ENCODE data around the gene HAPLN2.

HAPLN2 gene

DNA sequence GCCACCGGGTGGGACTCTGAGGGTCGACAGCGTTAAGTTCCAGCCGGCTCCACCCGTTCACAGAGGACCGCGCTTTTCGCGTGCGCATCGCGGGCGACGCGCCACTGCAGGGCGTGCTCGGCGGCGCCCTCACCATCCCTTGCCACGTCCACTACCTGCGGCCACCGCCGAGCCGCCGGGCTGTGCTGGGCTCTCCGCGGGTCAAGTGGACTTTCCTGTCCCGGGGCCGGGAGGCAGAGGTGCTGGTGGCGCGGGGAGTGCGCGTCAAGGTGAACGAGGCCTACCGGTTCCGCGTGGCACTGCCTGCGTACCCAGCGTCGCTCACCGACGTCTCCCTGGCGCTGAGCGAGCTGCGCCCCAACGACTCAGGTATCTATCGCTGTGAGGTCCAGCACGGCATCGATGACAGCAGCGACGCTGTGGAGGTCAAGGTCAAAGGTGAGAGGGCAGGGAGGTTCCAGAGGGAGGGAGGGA, 27.6 kb downstream of the HAPLN2 start:
- DNase-seq: no peak

DNA sequence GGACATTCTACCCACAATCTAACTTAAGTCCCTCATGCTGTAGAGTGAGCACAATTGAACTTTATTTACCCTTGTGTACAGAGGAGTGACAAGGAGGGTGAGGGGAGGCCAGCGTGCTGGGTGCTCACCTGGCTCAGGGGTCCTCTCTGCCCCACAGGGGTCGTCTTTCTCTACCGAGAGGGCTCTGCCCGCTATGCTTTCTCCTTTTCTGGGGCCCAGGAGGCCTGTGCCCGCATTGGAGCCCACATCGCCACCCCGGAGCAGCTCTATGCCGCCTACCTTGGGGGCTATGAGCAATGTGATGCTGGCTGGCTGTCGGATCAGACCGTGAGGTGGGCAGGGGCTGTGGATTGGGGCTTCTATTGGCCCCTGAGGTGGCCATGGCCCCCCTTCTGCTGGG, 28.1 kb downstream of the HAPLN2 start:
- DNase-seq: no peak

DNA sequence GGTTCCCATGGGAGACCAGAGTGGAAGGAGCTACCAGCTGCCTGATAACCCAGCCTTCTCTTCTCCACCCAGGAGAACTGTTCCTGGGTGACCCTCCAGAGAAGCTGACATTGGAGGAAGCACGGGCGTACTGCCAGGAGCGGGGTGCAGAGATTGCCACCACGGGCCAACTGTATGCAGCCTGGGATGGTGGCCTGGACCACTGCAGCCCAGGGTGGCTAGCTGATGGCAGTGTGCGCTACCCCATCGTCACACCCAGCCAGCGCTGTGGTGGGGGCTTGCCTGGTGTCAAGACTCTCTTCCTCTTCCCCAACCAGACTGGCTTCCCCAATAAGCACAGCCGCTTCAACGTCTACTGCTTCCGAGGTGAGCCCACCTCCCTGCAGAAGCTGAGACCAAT, 29.3 kb downstream of the HAPLN2 start:
- DNase-seq: no peak

- no peak for DNase-seq
Observed at GRCh38 chr1:156648951-156649350, 29.7 kb downstream of the HAPLN2 start.

- DNase-seq: no peak
Observed at GRCh38 chr1:156652131-156652991, 33.1 kb downstream of the HAPLN2 start.

- no peak for DNase-seq
Observed at GRCh38 chr1:156652992-156653355, 33.8 kb downstream of the HAPLN2 start.

DNA sequence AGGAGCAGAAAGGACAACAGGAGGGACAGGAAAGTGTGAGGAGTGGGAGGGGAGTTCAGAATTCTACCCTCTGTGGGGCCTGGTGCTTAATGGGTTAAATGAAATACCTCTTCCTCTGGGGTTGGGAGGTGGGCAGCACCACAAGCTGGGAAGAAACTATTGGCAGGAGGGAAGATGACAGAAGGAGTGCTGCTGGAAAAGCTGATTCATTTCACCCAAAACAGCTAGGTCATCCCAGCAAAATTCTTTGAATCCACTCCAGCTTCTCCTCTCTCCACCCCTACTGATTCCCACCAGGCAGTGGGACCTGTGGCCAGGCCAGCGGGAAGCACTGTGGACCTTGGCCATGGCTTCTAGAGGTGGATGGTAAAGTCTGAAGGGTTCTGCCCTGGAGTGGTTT, 35.5 kb downstream of the HAPLN2 start:
- no peak for DNase-seq

- DNase-seq: no peak
Observed at GRCh38 chr1:156655151-156655903, 36.1 kb downstream of the HAPLN2 start.

DNA sequence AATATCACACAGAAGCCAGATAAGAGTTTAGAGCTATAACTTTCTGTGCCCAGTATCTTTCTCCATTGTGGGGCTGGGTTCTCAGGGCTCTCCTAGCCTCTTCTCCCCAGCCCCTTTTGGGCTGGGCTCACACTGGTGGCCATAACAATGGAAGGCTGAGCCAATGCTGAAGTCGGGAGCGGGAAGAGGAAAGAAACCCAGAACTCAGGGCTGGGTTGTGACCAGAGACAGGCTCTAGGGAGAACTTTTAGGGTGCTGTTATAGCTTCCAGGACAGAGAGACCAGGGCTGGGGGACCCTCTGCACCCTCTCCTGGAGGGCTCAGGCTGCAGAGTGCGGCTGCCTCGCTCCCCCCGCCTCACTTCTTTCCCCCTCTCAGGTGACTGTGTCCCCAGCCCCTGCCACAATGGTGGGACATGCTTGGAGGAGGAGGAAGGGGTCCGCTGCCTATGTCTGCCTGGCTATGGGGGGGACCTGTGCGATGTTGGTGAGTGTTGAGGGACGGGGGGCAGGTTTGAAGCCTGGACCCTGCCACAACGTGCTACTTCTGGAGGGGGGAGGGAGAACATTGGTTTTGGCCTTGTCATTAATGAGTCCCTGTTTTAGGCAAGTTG, 36.8 kb downstream of the HAPLN2 start:
- DNase-seq: no peak

GRCh38 chr1:156656806-156657740, 37.9 kb downstream of the HAPLN2 start:
- peak; percentile 61 for DNase-seq

GRCh38 chr1:156657741-156658319, 38.6 kb downstream of the HAPLN2 start:
- DNase-seq: no peak

- DNase-seq: no peak
Observed at GRCh38 chr1:156658496-156658895, 39.3 kb downstream of the HAPLN2 start.

GRCh38 chr1:156658945-156659574, 39.8 kb downstream of the HAPLN2 start:
- no peak for DNase-seq

DNA sequence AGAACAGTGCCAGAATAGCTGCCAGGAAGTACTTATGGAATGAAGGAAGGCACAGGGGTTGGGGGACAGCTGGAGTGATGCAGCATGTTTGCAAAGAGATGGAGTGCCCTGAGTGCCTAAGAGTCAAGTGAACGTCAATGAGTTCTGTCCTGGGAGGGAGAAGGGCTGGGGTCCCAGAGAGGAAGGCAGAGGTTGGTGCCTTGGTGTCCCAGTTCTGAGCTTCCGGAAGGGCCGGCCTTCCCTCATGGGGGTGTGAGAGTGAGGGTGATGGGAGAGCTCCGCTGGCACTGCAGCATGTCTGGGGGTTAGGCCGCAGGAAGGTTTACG, 40.4 kb downstream of the HAPLN2 start:
- no peak for DNase-seq

- peak; percentile 92 for DNase-seq
Observed at GRCh38 chr1:156659988-156660751, 41.0 kb downstream of the HAPLN2 start.

DNA sequence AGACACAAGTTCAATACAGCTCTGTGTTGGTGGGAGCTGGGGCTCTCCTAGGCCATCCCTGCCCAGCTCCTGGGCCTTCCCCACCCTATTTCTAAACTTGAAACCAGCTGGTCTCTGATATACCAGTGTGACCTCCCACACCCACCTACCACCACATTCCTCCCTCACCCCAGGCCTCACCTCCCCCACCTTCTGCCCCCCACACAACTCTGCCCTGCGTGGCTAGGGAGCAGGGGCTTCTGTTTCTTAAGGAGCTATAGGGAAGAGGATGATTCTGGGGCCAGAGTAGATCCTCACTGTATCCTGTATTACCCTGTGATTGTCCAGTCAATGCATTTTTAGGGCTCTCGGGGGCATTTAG, 41.5 kb downstream of the HAPLN2 start:
- DNase-seq: no peak

DNA sequence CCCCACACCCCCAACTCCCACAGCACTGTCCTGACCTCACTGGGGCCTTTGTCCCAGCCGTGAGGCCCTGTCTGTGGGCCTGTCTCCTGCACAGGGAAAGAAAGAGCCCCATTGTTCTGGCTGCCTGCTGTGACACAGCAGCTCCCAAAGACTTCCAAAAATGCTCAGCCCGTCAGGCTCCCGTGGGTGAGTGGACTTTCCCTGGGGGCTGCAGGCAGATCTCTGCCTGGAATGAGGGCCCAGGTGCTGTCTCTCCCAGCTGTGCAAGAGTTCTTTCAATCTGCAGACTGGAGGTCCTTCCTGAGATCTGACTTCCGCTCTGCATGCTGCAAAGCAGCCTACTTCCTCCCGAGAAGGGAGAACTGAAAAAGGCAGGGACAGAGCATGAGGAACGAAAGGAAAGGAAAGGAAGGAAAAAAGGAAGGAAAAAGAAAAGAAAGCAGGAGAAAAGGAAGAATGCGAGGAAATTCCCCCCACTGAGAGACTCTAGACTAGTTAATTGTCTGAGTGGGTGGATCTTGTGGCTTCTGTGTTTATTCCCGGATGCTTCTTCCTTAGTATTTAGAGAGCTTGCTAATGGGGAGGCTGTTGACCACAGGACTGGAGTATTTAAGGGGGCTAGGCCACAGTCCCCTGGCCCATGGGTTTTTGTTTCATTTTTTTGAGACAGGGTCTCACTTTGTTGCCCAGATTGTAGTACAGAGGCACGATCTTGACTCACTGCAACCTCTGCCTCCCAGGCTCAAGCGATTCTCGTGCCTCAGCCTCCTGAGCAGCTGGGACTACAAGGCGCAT, 43.0 kb downstream of the HAPLN2 start:
- DNase-seq: no peak

GRCh38 chr1:156662800-156663055, 43.5 kb downstream of the HAPLN2 start:
- DNase-seq: no peak

DNA sequence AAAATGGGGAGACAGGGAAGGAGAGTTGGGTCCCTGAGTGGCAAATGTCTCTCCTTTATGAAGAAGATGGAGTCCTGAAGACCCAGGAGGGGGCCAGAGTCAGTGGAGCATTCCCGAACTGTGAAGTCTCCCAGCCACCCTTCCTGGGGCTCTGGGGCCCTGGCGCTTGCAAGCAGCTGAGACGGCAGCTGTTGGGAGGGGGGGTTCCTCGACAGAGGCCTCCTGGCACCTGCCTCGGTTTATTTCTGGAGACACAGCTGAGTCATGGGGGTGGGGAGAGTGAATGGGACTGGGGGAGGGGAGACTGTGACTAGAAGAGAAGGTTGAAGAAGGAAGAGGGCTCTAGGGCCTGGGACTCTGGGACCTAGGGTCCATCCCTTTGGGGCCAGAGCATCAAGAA, 44.0 kb downstream of the HAPLN2 start:
- DNase-seq: no peak

GRCh38 chr1:156664046-156664766, 45.0 kb downstream of the HAPLN2 start:
- DNase-seq: peak; percentile 55

All from NCI-H510A treated with DMSO at 0.1 percent for 48 hours (cell line).